Measurements from ENCODE around the gene ELAVL1.
"Not testable (repeated sequence)": the region's sequence is repeated elsewhere in the genome, so short reads cannot be mapped to it uniquely, and the experiment has no call there.

The ELAVL1 gene

DNA sequence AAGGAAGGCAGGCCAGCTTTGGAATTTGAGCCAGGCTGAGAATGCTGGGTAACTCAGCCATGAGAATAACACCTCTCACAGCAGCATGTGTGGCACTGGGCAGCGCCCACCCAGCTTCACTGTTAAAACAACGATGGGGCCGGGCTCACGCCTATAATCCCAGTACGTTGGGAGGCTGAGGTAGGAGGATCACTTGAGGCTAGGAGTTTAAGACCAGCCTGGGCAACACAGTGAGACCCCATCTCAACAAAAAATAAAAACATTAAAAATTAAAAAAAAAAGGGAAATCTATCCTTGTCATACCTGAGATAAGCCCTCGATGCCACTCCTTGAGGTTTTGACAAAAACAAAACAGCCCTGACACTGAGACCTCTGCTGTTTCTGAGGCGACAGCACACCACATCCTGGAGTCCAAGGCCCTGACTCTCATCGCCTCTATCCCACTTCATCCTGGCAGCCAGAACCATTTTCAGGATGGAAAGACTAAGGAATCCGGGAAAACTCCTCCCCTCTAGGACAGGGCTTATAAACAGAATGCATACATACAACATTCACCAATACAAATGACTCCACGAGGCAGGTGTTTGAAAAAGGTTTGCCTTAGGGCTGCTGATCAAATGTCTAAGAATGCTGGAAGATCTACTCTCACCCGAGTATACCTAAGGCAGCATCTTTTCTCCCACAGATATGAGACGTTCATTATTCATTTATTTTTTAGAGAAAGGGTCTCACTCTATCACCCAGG is 39.3 kb downstream of the ELAVL1 start:
- DNase-seq (ENCODE audit: low read depth), result no peak
- no peak overlapping the region for H3K4me3 ChIP-seq (ENCODE audit: low read depth, low read length)
- in situ Hi-C loops (cut with HindIII; ENCODE audit: low sequenced_read_pairs), result loop anchor here (10.0 kb wide), 1 partner anchor 179 kb away; the partner anchor contains the start of gene FBN3
- TF ChIP-seq, protein P1, sequence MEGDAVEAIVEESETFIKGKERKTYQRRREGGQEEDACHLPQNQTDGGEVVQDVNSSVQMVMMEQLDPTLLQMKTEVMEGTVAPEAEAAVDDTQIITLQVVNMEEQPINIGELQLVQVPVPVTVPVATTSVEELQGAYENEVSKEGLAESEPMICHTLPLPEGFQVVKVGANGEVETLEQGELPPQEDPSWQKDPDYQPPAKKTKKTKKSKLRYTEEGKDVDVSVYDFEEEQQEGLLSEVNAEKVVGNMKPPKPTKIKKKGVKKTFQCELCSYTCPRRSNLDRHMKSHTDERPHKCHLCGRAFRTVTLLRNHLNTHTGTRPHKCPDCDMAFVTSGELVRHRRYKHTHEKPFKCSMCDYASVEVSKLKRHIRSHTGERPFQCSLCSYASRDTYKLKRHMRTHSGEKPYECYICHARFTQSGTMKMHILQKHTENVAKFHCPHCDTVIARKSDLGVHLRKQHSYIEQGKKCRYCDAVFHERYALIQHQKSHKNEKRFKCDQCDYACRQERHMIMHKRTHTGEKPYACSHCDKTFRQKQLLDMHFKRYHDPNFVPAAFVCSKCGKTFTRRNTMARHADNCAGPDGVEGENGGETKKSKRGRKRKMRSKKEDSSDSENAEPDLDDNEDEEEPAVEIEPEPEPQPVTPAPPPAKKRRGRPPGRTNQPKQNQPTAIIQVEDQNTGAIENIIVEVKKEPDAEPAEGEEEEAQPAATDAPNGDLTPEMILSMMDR (IDR thresholded peaks at IDR 0.05; ENCODE audit: low read depth, low read length, missing control alignments), result no peak

DNA sequence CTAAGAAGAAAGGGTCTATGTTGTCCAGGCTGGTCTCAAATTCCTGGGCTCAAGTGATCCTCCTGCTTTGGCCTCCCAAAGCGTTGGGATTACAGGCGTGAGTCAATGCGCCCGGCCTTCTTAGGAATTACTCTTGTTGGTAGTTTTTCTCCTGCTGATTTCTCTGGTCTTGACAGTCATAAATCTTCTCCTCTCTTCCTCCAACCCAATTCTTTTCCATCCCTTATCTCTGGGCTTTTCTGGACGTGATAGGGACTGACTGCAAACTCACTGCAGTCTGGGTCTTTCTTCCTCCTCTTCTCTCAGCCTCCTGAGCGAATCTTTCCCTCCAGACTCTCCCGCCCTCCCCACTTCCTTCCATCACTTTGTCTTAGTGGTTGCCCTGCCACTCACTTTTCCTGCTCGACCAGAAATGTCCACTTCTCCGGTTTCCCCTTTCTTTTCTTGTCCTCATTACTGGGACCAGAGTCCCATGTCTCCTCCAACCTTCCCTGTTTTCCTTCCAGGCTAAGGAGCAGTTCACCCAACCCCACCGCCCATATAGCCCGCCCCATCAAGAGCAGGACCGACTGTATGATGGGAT is 40.1 kb downstream of the ELAVL1 start:
- in situ Hi-C loops (cut with HindIII; ENCODE audit: low sequenced_read_pairs), result loop anchor here (10.0 kb wide), 1 partner anchor 179 kb away; the partner anchor contains the start of gene FBN3
- H3K4me3 ChIP-seq (ENCODE audit: low read depth, low read length), result no peak overlapping the region
- no peak for DNase-seq (ENCODE audit: low read depth)
- TF ChIP-seq, protein P1 (IDR thresholded peaks at IDR 0.05; ENCODE audit: low read depth, low read length, missing control alignments), result no peak

DNA sequence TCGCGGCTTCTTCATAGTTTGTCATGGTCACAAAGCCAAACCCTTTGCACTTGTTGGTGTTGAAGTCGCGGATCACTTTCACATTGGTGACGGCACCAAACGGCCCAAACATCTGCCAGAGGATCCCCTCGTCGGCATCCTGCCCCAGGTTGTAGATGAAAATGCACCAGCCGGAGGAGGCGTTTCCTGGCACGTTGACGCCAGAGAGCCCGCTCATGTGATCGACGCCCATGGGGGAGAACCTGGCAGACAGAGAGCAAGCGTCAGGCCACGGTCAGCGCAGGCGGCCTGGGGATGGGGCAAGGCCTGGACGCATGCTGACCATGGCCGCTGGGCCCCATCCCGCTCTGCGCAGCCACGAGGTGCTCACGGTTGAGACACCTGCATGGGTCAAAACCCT is 41.9 kb downstream of the ELAVL1 start:
- TF ChIP-seq, protein P1 (IDR thresholded peaks at IDR 0.05; ENCODE audit: low read depth, low read length, missing control alignments), result no peak
- in situ Hi-C loops (cut with HindIII; ENCODE audit: low sequenced_read_pairs), result loop anchor here (10.0 kb wide), 1 partner anchor 181 kb away; the partner anchor contains the start of gene FBN3
- no peak for DNase-seq (ENCODE audit: low read depth)
- no peak overlapping the region for H3K4me3 ChIP-seq (ENCODE audit: low read depth, low read length)

DNA sequence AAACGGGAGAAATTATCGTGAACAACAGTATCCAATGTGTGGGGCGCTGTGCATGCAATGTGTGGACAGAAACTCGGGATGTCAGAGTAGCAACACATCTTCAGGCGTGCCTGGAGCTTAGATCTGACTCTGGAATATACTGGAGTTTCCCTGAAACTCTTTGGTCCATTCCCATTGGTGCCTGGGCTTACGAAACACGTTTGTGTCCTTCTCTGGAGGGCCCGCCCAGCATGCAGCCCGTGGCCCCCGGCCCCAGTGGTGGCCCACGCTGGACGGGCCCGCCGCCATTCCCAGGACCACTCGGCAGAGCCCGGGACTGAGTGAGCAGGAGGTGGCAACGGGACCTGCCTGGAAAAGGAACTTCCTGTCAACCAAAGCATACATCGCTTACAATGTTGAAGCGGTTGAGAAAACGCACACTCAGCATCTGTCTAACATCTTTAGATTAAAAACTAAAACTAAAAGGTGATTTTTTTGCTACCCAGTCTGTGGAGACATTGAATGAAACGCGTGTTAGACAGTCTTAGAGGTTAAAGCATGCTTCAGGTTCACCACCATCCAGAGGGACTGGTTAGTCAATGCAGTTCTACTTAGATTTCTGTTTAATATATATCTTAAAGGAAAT is 42.7 kb downstream of the ELAVL1 start:
- in situ Hi-C loops (cut with HindIII; ENCODE audit: low sequenced_read_pairs), result loop anchor here (10.0 kb wide), 1 partner anchor 182 kb away; the partner anchor contains the start of gene FBN3
- TF ChIP-seq, protein P1 (IDR thresholded peaks at IDR 0.05; ENCODE audit: low read depth, low read length, missing control alignments), result no peak
- no peak overlapping the region for H3K4me3 ChIP-seq (ENCODE audit: low read depth, low read length)
- no peak for DNase-seq (ENCODE audit: low read depth)

DNA sequence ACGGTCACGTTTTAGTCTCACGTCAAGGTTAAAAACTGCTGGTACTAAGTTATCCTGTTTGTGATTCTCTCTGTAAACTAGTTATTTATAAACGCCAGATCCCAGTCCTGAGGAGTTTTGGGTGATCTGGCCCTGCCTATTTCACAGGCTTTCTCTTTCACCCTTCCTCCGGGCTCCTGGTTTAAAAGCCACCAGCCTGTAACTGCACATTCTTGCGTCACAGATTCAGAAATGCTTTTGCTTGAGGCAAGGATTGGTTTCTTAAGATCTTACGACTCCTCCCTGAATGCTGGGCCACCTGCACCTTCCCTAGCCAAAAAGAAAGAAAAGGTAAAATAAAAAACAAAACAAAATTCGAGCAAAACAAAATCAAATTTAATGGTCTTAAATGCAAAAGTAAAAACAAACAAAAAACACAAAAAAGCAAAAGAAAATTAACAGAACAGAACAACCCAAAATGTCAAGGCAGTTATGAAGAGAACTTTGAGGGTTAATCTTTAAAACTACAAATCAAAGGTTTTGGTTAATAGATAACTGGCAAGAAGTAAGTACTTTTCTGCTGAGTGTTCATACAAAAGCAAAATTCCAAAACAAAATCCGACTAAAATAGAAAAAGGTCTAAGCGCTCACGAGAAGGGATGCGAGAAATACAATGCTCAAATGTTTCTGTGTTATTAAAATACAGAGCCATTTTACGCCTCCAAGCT is 43.4 kb downstream of the ELAVL1 start:
- H3K4me3 ChIP-seq (ENCODE audit: low read depth, low read length), result no peak overlapping the region
- TF ChIP-seq, protein P1 (IDR thresholded peaks at IDR 0.05; ENCODE audit: low read depth, low read length, missing control alignments), result no peak
- in situ Hi-C loops (cut with HindIII; ENCODE audit: low sequenced_read_pairs), result loop anchor here (10.0 kb wide), 1 partner anchor 183 kb away; the partner anchor contains the start of gene FBN3
- DNase-seq (ENCODE audit: low read depth), result no peak

DNA sequence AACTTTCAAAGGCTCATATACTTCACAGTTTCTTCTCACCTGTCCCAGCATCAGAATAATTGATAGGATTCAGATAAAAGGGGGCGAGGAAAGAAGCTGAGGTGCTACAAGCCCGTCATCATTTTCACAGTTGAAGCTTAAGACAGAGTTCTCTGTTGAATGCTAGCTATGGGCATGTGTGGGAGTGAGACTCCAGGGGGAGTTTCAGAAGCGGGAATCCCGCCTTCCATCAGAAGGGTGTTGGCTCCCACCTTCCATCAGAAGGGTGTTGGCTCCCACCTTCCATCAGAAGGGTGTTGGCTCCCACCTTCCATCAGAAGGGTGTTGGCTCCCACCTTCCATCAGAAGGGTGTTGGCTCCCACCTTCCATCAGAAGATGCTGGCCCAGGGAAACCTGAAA is 44.4 kb downstream of the ELAVL1 start:
- H3K4me3 ChIP-seq (ENCODE audit: low read depth, low read length); DNase-seq (ENCODE audit: low read depth): not testable (repeated sequence)
- in situ Hi-C loops (cut with HindIII; ENCODE audit: low sequenced_read_pairs), result loop anchor here (10.0 kb wide), 1 partner anchor 184 kb away; the partner anchor contains the start of gene FBN3

Data from astrocyte of the cerebellum (primary cell).